ENCODE results near the gene HP1BP3. TPM values are rescaled to one million over a fixed set of nuclear protein-coding genes. Genes with fewer than 3 reads are reported as not detected.

The HP1BP3 gene
- 96.5 to 157 TPM (median 122 TPM) in 5 replicates for total RNA-seq (2022; extraction: Qiagen RNA extraction; ENCODE audit: low read depth)

GRCh38 chr1:20787029-20787839 lies at the start of gene HP1BP3:
HP1BP3 (minus strand) TSS chr1:20787307; CDS start chr1:20780440, 6,867 bp downstream.

GRCh38 chr1:20732588-20733359 lies 54.3 kb downstream of the HP1BP3 start, which contains the start of gene SH2D5:
SH2D5 (minus strand) TSS chr1:20732703; CDS start chr1:20728044, 4,659 bp downstream.

DNA sequence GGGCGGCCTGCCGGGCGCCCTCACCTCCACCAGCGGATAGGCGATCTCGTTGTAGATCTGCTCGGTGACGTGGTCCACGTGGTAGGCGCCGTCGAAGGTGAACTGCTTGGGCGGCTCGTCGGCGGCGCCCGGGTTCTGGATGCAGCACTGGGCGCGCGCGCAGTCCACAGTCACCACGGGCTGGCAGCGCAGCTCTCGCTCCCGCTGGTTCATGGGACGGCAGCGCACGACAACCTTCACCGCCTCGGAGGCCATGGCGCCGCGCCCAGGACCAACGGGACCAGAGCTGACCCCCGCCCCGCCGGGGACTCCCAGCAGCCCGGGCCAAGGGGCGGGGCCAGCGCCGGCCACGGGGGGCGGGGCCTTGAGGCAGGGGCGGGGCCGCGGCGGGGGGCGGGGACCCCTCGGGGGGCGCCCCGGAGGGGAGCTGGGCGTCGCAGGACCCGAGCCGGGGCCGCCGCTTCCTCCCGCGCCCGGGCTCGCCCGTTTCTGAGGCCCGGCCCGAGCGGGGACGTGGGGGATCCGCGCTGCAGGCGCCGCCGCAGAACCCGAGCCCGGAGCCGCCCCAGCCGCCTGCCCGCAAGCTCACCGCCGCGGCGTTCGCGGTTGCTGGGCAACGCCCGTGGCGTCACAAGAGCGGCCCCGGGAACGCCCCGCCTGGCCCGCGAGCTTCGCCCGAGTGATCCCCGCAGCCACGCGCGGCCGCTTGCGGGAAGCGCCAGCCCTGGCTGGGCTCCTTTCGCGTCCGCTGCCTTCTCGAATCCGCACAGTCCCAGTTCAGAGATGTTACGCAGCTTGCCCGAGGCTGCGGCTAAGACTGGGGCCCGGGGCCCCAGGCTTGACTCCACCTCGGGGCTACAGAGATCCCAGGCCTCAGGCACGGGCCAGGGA lies 69.4 kb downstream of the HP1BP3 start, which contains the start of gene KIF17:
Gene KIF17 (minus strand): TSS at position 556 of the 891 bp plus-strand sequence. CDS start 301 bp downstream, at position 255.

Other genes with a start within 250 kb of the HP1BP3 start
- 2.9 to 4.4 TPM (median 4.0 TPM) in 5 replicates for gene FAM43B, start 234.7 kb downstream of the HP1BP3 start, total RNA-seq (2022; extraction: Qiagen RNA extraction; ENCODE audit: low read depth)
- 32.0 to 43.5 TPM (median 33.4 TPM) in 5 replicates for gene CDA, start 198.2 kb downstream of the HP1BP3 start, total RNA-seq (2022; extraction: Qiagen RNA extraction; ENCODE audit: low read depth)
- gene PINK1, start 153.8 kb downstream of the HP1BP3 start, total RNA-seq (2022; extraction: Qiagen RNA extraction; ENCODE audit: low read depth): 26.2 to 34.1 TPM (median 33.2 TPM) in 5 replicates
- 176 to 212 TPM (median 209 TPM) in 5 replicates for gene DDOST, start 125.9 kb downstream of the HP1BP3 start, total RNA-seq (2022; extraction: Qiagen RNA extraction; ENCODE audit: low read depth)
- gene KIF17, start 69.3 kb downstream of the HP1BP3 start, total RNA-seq (2022; extraction: Qiagen RNA extraction; ENCODE audit: low read depth): 1.4 to 2.4 TPM (median 1.6 TPM) in 5 replicates
- gene SH2D5, start 54.6 kb downstream of the HP1BP3 start, total RNA-seq (2022; extraction: Qiagen RNA extraction; ENCODE audit: low read depth): 11.5 to 17.1 TPM (median 13.3 TPM) in 5 replicates

All from A549 treated with GW870086 at 1 μM for 4 hours (cell line).